ENCODE results near the gene HEATR5A. TPM values are rescaled to one million over a fixed set of nuclear protein-coding genes. Genes with fewer than 3 reads are reported as not detected.
A peak's percentile ranks its signal among the peaks of the same experiment; 100 is the strongest.

HEATR5A gene
- polyA plus RNA-seq, 3 donors = 13.1 to 21.0 (median 16.8) TPM

DNA sequence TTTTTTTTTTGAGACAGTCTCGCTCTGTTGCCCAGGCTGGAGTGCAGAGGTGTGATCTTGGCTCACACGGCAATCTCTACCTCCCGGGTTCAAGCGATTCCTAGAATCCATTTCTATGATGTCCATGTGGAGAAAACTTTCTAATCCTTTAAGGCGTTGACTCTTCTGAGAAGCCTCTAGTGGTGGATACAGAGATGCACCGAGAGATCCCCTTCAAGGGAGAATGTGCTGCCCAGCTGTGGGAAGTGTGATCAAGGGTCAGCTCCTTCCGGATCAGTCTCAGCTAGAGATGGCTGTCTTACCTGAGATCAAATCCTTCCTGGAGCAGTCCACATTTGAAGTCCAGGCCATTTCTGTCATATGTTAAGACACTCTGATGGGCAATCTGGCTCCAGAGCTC is 120.1 kb downstream of the HEATR5A start:
- no peaks in the 10 kb centered on the region for H3K9me3 ChIP-seq (replicated peaks in 1 of 2; ENCODE audit: control insufficient read depth in 1 of 2, insufficient read depth in 1 of 2, low read length in 2 of 2)
- no peak for DNase-seq
- peaks cover 64 to 78% of the 10 kb centered on the region in 2 donors for H3K36me3 Mint-ChIP-seq
- H2AFZ ChIP-seq (ENCODE audit: insufficient read depth, low read depth, low read length, poor library complexity, severe bottlenecking) = no peak overlapping the region
- H3K27ac ChIP-seq (ENCODE audit: low read depth in 1 of 2, low read length in 2 of 2) = no peak overlapping the region
- no peaks in the 10 kb centered on the region for H3K9me3 Mint-ChIP-seq
- H3K27me3 Mint-ChIP-seq (ENCODE audit: low read depth in 3 of 3) = no peaks in the 10 kb centered on the region
- H3K27me3 ChIP-seq (ENCODE audit: control insufficient read depth in 2 of 2, insufficient read depth in 2 of 2, low read length in 2 of 2) = no peaks in the 10 kb centered on the region
- peak overlapping the region in 2 of 7 donors; percentile 17 to 27 for H3K27ac Mint-ChIP-seq
- no peak overlapping the region for H3K4me2 ChIP-seq (replicated peaks; ENCODE audit: extremely low read depth, low read length, poor library complexity, severe bottlenecking)
- no peaks in the 10 kb centered on the region for H4K20me1 ChIP-seq (ENCODE audit: insufficient read depth, low read length)
- peaks cover 62 to 94% of the 10 kb centered on the region in 2 donors for H3K36me3 ChIP-seq (replicated peaks in 1 of 2; ENCODE audit: control insufficient read depth in 1 of 2, insufficient read depth in 2 of 2, low read length in 2 of 2)
- no peaks in the 10 kb centered on the region for H3K79me2 ChIP-seq (ENCODE audit: insufficient read depth, low read length)
- intact Hi-C loops (cut with micrococcal nuclease) = loop anchor here in 1 of 2 donors (10.0 kb wide), 1 partner anchor 55 kb away; no protein-coding TSS in a partner anchor
- H3K9ac ChIP-seq (ENCODE audit: insufficient read depth, low read length, poor library complexity, severe bottlenecking) = no peak overlapping the region
- no peaks in the 10 kb centered on the region for H3K4me1 Mint-ChIP-seq
- WGBS (ENCODE audit: insufficient coverage) = 100% methylated on average over 4 of the region's 7 CpGs
- no peaks in the 10 kb centered on the region for H3K4me1 ChIP-seq (ENCODE audit: control insufficient read depth in 1 of 2, insufficient read depth in 2 of 2, low read length in 2 of 2)
- TF ChIP-seq, protein P1, sequence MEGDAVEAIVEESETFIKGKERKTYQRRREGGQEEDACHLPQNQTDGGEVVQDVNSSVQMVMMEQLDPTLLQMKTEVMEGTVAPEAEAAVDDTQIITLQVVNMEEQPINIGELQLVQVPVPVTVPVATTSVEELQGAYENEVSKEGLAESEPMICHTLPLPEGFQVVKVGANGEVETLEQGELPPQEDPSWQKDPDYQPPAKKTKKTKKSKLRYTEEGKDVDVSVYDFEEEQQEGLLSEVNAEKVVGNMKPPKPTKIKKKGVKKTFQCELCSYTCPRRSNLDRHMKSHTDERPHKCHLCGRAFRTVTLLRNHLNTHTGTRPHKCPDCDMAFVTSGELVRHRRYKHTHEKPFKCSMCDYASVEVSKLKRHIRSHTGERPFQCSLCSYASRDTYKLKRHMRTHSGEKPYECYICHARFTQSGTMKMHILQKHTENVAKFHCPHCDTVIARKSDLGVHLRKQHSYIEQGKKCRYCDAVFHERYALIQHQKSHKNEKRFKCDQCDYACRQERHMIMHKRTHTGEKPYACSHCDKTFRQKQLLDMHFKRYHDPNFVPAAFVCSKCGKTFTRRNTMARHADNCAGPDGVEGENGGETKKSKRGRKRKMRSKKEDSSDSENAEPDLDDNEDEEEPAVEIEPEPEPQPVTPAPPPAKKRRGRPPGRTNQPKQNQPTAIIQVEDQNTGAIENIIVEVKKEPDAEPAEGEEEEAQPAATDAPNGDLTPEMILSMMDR (IDR thresholded peaks at IDR 0.05) = no peak
- no peak overlapping the region for H3K4me3 Mint-ChIP-seq
- no peak overlapping the region for H3K4me3 ChIP-seq (replicated peaks in 1 of 3; ENCODE audit: low read depth in 2 of 3, low read length in 3 of 3)

DNA sequence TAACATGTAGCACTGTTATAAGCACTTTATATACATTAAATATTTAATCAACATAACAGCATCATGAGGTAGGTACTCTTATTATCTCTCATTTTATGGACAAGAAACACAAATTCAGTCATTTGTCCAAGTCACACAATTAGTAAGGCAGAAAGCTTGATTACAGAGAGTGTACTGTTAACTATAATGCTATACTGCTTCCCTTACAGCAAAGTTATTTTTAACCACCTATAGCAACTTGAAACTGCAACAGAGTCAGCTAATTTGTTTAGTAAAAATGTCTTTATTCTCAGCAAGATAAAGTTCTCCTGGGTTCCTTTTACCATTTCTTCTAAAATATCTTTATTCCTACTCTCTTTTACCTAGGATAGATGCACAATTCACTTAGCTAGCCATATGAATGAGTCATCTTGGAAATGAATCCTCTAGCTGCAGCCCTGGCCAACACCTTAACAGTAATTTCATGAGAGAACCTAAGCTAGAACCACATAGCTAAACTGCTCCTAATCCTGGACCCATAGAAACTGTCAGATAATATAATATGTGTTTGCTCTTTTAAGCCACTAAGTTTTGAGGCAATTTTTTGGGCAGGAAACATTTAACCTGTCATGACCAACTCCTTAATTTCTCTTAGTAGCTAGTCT is 122.5 kb downstream of the HEATR5A start:
- Histone ChIP-seq H3K36me3 (replicated peaks in 1 of 2; ENCODE audit: control insufficient read depth in 1 of 2, insufficient read depth in 2 of 2, low read length in 2 of 2) (peaks cover 58 to 93% of the 10 kb centered on the region in 2 donors), H3K9ac (ENCODE audit: insufficient read depth, low read length, poor library complexity, severe bottlenecking) (no peak overlapping the region), H3K79me2 (ENCODE audit: insufficient read depth, low read length) (no peaks in the 10 kb centered on the region), H4K20me1 (ENCODE audit: insufficient read depth, low read length) (no peaks in the 10 kb centered on the region), H2AFZ (ENCODE audit: insufficient read depth, low read depth, low read length, poor library complexity, severe bottlenecking) (no peak overlapping the region), H3K27ac (ENCODE audit: low read depth in 1 of 2, low read length in 2 of 2) (no peak overlapping the region), H3K4me3 (replicated peaks in 1 of 3; ENCODE audit: low read depth in 2 of 3, low read length in 3 of 3) (no peak overlapping the region), H3K27me3 (ENCODE audit: control insufficient read depth in 2 of 2, insufficient read depth in 2 of 2, low read length in 2 of 2) (no peaks in the 10 kb centered on the region), H3K4me1 (ENCODE audit: control insufficient read depth in 1 of 2, insufficient read depth in 2 of 2, low read length in 2 of 2) (no peaks in the 10 kb centered on the region), H3K9me3 (replicated peaks in 1 of 2; ENCODE audit: control insufficient read depth in 1 of 2, insufficient read depth in 1 of 2, low read length in 2 of 2) (no peaks in the 10 kb centered on the region), H3K4me2 (replicated peaks; ENCODE audit: extremely low read depth, low read length, poor library complexity, severe bottlenecking) (no peak overlapping the region)
- H3K27ac Mint-ChIP-seq = peak overlapping the region in 1 of 7 donors; percentile 42
- no peaks in the 10 kb centered on the region for H3K4me1 Mint-ChIP-seq
- TF ChIP-seq, protein P1 (IDR thresholded peaks at IDR 0.05) = no peak
- intact Hi-C loops (cut with micrococcal nuclease) = no loop called here
- H3K36me3 Mint-ChIP-seq = peaks cover 60 to 77% of the 10 kb centered on the region in 2 donors
- H3K9me3 Mint-ChIP-seq = no peaks in the 10 kb centered on the region
- H3K27me3 Mint-ChIP-seq (ENCODE audit: low read depth in 3 of 3) = no peaks in the 10 kb centered on the region
- DNase-seq = no peak
- H3K4me3 Mint-ChIP-seq = no peak overlapping the region

Measured in CD14-positive monocyte (primary cell).